A673 (cell line): ENCODE data around the gene SEMA6A.

Experiments used
- EZH2 ChIP-seq: fragments of 200-600 bp; sonication (generic); IDR thresholded peaks from 2 replicates; pipeline ENCODE4 v1.6.1; 2017; ENCODE audit warnings: borderline replicate concordance, low read depth, mild to moderate bottlenecking, mixed read lengths, antibody characterized with exemption, low read length; ENCODE audit not compliant: poor library complexity, severe bottlenecking
- TF ChIP-seq, protein P1 (sequence below): fragments of 300-800, 200-600 bp; sonication (generic); conservative IDR thresholded peaks from 2 replicates; pipeline ENCODE4 v1.5.1; 2017; ENCODE audit warnings: low read depth, mild to moderate bottlenecking, antibody characterized with exemption, low read length, moderate library complexity, mixed read lengths

DNA sequence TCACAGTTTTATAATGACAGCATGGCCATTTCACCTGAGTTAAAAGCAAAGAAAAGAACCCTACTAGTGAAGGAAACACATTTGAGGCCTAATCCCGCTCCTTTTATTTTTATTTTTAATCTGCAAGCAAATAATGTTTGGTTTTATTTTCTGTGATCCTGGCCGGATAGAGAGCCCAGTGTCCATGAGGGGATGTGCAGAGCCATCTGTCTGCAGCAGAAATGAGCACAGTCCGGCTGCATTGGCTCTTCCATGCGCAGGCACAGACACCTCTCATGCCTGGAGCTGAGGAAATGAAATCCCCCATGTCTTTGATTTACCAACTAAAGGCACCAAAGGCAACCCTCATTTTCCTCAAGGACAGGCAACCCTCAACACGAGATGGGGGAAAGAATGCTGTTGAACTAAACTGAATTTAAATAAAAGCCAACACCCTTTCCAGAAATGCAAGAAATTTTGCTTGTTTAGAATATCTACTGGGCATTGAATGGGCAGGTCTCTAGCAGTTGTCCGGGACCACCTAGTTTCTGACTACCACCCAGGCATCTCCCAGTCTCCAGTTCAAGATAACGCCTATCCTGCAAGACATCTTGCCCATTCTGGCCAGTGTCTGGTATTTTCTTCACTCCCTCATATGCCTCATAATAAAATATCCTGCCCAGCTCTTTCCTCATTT, 47.9 kb upstream of the SEMA6A start:
- TF ChIP-seq, protein P1, sequence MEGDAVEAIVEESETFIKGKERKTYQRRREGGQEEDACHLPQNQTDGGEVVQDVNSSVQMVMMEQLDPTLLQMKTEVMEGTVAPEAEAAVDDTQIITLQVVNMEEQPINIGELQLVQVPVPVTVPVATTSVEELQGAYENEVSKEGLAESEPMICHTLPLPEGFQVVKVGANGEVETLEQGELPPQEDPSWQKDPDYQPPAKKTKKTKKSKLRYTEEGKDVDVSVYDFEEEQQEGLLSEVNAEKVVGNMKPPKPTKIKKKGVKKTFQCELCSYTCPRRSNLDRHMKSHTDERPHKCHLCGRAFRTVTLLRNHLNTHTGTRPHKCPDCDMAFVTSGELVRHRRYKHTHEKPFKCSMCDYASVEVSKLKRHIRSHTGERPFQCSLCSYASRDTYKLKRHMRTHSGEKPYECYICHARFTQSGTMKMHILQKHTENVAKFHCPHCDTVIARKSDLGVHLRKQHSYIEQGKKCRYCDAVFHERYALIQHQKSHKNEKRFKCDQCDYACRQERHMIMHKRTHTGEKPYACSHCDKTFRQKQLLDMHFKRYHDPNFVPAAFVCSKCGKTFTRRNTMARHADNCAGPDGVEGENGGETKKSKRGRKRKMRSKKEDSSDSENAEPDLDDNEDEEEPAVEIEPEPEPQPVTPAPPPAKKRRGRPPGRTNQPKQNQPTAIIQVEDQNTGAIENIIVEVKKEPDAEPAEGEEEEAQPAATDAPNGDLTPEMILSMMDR, result no peak
- TF ChIP-seq EZH2, result no peak
